ENCODE measurements around the gene PFDN6.

GRCh38 chr6:33305052-33305451 is 15.7 kb downstream of the PFDN6 start:
- TF ChIP-seq POLR2A (IDR thresholded peaks at IDR 0.05; ENCODE audit: low read depth, low read length), result no peak
- TF ChIP-seq POLR2AphosphoS5 (IDR thresholded peaks at IDR 0.05; ENCODE audit: low read depth, low read length), result 0 out of 2 replicates have a peak, but pooled peaks have one; percentile 18

Data from GM12892 (cell line).